Measurements from ENCODE around the gene MAFF.
"Not testable (repeated sequence)": the region's sequence is repeated elsewhere in the genome, so short reads cannot be mapped to it uniquely, and the experiment has no call there.

Gene MAFF

GRCh38 chr22:38201711-38202436 lies at the start of gene MAFF:
TSS of gene MAFF (plus strand) at chr22:38201994. CDS start at chr22:38213854, 11,860 bp downstream.
- DNase-seq (ENCODE audit: low spot score) = peak; percentile 86

DNA sequence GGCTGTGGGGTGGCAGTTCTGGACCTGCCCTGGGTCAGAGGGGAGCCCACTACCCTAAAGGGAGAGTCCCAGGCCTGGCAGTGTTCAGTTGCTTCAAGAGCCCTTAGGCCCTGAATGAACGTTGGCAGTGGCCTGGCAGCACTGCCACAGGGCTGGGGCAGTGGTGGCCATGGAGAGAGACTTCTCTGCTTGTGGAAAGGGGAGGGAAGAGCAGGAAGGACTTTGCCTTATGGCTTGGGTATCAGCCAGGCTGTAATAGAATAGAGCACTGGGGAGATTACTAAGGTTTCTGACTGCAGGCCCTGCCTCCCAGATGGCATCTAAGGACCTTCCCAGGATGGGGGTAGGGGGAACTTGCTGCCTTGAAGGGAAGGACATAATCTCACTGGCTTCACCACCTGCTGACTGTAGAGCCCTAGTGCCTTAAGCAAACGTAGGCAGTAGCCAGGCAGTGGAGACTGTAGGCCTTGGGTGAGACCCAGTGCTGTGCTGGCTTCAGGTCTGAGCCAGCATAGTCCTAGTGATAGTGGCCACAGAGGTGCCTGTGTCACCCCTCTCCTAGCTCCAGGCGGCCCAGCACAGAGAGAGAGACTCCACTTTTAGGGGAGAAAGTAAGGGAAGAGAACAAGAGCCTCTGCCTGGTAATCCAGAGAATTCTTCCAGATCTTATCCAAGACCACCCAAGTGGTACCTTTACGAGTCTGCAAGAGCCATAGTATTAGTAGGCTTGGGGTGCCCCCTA lies 47.8 kb upstream of the MAFF start:
- no peak for DNase-seq (ENCODE audit: low spot score)

- DNase-seq (ENCODE audit: low spot score) = not testable (repeated sequence)
These were observed 47.3 kb upstream of the MAFF start for GRCh38 chr22:38154563-38154915.

GRCh38 chr22:38155703-38156102 lies 46.1 kb upstream of the MAFF start:
- no peak for DNase-seq (ENCODE audit: low spot score)

GRCh38 chr22:38162881-38163843 lies 38.6 kb upstream of the MAFF start:
- DNase-seq (ENCODE audit: low spot score) = no peak

- DNase-seq (ENCODE audit: low spot score) = no peak
These were observed 37.8 kb upstream of the MAFF start for GRCh38 chr22:38163844-38164550.

- no peak for DNase-seq (ENCODE audit: low spot score)
These were observed 37.3 kb upstream of the MAFF start for GRCh38 chr22:38164551-38164918.

DNA sequence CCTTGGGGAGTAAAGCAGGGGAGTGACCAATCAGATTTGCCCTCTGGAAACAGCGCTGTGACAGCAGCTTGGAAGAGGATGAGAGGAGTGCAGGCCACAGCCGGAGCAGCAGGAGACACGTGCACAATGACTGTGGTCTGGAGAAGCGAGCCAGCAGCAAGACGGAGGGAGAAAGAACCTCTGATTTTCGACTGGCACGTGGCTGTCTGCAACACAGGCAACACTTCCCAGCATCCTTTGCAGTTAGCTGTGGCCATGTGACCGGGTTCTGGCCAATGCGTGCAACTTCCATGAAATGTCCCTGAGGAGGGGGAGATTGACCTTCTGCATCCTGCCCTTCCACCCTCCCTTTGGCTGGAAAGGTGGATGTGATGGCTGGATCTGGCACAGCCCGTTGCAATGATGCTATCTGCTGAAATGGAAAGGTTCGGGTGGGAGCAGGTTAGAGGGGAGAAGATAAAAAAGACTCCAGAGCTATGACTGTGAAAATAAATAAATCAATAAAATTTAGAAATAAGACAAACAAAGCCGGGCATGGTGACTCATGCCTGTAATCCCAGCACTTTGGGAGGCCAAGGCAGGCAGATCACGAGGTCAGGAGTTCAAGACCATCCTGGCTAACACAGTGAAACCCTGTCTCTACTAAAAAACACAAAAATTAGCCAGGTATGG lies 35.7 kb upstream of the MAFF start:
- DNase-seq (ENCODE audit: low spot score) = no peak

GRCh38 chr22:38167988-38168407 lies 33.8 kb upstream of the MAFF start:
- DNase-seq (ENCODE audit: low spot score) = no peak

GRCh38 chr22:38169116-38169515 lies 32.7 kb upstream of the MAFF start:
- DNase-seq (ENCODE audit: low spot score) = no peak

DNA sequence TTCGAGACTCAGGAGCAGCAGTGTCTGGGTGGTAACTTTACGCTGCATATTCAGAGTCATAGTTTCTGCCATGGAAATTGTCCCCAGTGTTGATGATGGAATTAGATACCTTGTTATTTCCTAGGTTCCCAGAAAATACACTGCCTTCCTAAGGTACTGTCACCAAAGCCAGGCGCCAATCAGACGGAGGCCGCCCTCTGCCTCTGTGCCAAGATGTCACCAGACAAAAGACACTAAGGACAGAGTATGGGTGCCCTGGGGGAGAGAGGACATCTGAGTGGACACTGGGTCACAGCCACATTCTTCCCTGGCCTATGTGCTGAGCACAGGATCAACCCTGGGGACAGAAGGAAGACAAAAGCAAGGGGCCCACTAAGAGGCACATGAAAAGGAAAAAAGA lies 31.3 kb upstream of the MAFF start:
- DNase-seq (ENCODE audit: low spot score) = no peak

DNA sequence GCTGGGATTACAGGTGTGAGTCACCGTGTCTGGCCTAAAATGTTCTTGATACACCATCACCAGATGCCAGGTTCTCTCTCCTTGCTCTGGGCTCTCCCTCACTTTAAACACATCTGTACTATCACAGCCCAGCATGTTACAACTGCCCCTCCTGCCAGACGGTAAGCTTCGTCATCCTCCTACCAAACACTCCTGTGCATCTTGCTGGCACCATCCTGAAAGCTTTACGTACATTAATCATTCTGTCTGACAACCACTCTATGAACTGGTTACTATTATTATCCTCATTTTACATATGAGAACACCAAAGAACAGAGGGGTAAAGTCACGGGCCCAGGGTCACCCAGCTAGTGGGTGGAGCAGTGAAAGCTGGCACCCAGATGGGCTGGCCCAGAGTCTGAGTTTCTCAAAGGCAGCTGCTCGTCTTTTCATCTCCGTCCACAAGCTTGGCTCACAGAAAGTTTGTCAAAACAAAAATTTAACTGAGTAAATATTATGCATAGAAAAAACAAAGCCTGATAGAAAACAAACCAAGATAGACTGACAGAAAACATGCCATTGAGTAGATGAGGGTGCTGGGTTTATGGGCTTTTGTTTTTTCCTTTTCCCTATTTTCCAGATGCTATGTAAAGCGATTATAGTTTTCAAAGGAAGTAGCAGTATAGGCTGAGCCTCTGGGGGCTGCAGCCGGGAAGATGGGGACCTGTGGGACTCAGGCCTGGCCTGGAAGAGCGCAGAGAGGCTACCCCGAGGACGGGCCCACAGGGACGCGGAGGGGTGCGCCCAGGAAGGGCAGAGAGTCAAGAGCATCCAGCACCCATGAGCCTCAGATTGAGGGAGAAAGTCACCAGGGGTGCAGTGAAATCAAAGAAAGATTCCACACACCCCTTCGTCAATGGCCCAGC lies 29.6 kb upstream of the MAFF start:
- DNase-seq (ENCODE audit: low spot score) = no peak

- no peak for DNase-seq (ENCODE audit: low spot score)
These were observed 28.8 kb upstream of the MAFF start for GRCh38 chr22:38172832-38173640.

DNA sequence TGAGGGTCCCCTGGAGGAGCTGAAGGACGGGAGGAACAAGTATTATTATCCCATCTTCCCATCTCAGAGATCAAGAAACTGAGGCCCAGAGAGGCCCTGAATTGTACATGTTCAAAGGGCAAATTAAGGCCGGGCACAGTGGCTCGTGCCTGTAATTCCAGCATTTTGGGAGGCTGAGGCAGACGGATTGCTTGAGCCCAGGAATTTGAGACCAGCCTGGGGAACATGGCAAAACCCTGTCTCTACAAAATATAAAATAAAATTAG lies 28.2 kb upstream of the MAFF start:
- no peak for DNase-seq (ENCODE audit: low spot score)

DNA sequence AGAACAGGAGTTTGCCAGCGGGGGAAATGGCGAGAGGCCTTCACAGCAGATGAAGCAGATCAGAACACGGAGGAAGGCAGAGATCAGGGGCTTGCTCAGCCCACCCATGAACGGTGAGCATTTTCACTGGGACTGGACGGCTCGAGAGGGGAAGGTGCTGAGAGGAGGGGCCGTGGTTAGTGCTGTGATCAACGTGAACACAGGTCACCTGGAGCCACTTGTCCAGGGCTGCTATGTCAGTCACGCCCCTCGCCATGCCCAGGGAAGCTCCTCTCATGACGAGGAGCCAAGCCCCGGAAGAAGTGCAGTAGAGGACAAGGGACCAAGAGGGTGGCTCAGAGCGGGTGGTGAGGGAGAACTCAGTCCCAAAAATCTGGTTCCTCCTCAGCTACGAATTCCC lies 27.2 kb upstream of the MAFF start:
- DNase-seq (ENCODE audit: low spot score) = no peak

DNA sequence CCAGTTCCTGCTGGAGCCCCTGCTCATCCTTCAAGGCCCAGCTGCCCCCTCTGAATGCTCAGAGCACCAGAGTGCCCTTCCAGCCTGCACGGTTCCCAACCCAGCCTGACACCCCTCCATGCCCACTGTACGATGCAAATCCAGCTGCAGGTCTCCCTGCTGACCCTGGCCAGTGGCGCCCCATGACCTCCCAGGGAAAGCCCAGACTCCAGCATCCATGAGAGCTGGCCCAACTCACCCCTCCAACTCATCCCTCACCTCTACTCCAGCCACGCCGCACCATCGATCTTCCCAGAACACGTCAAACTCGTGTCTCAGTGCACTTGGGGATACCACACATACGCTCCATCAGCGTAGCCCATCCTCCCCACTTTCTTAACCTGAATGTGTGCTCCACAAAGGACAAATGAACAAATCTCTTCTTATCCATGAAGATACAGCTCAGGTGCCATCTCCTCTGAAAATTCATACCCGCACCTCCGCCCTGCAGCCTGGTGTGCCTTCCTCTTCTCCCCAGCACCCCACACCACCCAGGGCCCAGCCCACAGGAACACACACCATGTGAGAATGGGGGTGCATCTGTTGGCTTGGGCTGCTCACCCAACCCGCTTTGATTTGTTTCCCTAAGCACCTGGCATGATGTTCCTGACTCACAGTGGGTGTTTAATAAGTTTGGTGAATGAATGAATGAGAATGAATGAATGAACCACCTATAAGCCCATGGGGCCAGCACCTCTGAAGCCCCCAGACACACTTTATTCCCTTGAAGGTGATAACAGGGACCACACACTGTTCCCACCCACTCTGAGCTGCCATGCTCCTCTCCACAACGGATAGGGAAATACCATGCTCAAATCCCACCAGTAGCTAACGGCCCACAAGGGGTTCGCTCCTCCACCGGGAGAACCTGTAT lies 26.3 kb upstream of the MAFF start:
- no peak for DNase-seq (ENCODE audit: low spot score)

DNA sequence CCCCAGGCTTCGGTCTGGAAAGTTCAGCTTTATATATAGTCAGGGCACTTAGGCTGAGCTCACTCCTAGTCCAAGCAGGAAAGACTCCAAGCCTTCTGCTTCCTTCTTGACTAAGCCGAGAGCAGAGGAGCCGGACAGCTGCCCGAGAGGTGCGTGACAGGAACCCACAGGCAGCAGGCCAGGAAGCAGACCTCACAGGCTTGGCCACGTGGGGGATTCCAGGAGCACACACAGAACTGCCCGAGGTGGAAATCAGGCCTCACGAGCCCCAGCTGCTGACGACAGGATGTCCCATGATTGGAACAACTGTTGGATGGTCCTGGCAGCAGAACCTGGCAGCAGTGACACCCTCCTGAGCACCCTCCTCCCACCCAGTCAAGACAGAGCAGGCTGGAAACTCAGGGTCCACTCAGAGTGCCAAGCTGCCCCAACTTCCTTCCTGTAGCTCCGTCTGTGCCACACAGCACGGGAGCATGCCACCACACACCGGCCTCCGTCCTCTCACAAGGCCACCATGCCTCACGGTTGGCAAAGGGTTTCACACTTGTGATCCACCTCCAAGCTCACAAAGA lies 25.5 kb upstream of the MAFF start:
- no peak for DNase-seq (ENCODE audit: low spot score)

- DNase-seq (ENCODE audit: low spot score) = no peak
These were observed 24.8 kb upstream of the MAFF start for GRCh38 chr22:38177044-38177443.

Data from putamen (tissue), 1 donor.